B cell (primary cell): ENCODE results near the gene HIC1. TPM values are rescaled to one million over a fixed set of nuclear protein-coding genes. Genes with fewer than 3 reads are reported as not detected.

Experiments
- ATAC-seq: fragments of 200-7000 bp; cut with Tn5 transposase; one replicate; pipeline ENCODE4 v1.10.0; 2021; ENCODE audit warnings: low read depth, mild to moderate bottlenecking, moderate number of reproducible peaks, moderate library complexity
- CTCF ChIA-PET: fragments of 350-600 bp; sonication (Branson Sonifier 250); formaldehyde crosslinking; loops from one replicate; lab custom pipeline; 2021; ENCODE audit warnings: antibody characterized with exemption, inconsistent platforms; lab: Charles Lee
- POLR2A ChIA-PET: fragments of 350-600 bp; sonication (Branson Sonifier 250); formaldehyde crosslinking; loops from one replicate; lab custom pipeline; 2021; ENCODE audit warnings: antibody characterized with exemption; lab: Charles Lee
- DNase-seq: peaks from one replicate; pipeline ENCODE4 v3.0.0; 2013
- H2AFZ ChIP-seq: 2 replicates; pipeline ENCODE4 v1.6.1; 2012; ENCODE audit warnings: mild to moderate bottlenecking, low read depth, low read length; ENCODE audit not compliant: insufficient read depth, poor library complexity, severe bottlenecking
- H3K27ac ChIP-seq, 2 donors: 1 replicate in 1 of 2; 2 replicates in 1 of 2; pipeline ENCODE4 v1.5.1; 2012 to 2013; ENCODE audit warnings: low read length in 2 of 2, mild to moderate bottlenecking in 2 of 2, moderate library complexity in 1 of 2
- H3K27me3 ChIP-seq, 4 experiments: fragments of 200-600 bp in 1 of 4; sonication (generic) in 1 of 4; replicated peaks in 1 of 4; 1 replicate in 2 of 4; 2 replicates in 2 of 4; pipeline versions ENCODE4 v1.6.1 to v1.7.0; 2013 to 2016; ENCODE audit warnings: low read length in 3 of 4, mild to moderate bottlenecking in 2 of 4, mixed read lengths in 1 of 4, moderate library complexity in 1 of 4; ENCODE audit not compliant: insufficient read depth in 4 of 4, control insufficient read depth in 3 of 4; ENCODE audit errors: control extremely low read depth in 1 of 4
- H3K36me3 ChIP-seq, 2 experiments: replicated peaks in 1 of 2; 1 replicate in 1 of 2; 2 replicates in 1 of 2; pipeline versions ENCODE4 v1.6.1 to v1.7.1; 2013; ENCODE audit warnings: low read length in 1 of 2; ENCODE audit not compliant: insufficient read depth in 2 of 2, control insufficient read depth in 1 of 2; ENCODE audit errors: control extremely low read depth in 1 of 2, extremely low read depth in 1 of 2
- H3K4me1 ChIP-seq, 2 donors: fragments of 200-600 bp in 1 of 2; sonication (generic) in 1 of 2; 1 replicate in 1 of 2; 2 replicates in 1 of 2; pipeline versions ENCODE4 v1.5.1 to v1.6.1; 2013 to 2017; ENCODE audit warnings: low read length in 2 of 2; ENCODE audit not compliant: control insufficient read depth in 2 of 2, insufficient read depth in 2 of 2
- H3K4me2 ChIP-seq: replicated peaks from 2 replicates; pipeline ENCODE3; 2012; ENCODE audit warnings: mild to moderate bottlenecking, low read depth, low read length; ENCODE audit not compliant: poor library complexity, severe bottlenecking
- H3K4me3 ChIP-seq, 5 experiments: fragments of 200-600 bp in 1 of 5; sonication (generic) in 1 of 5; 1 replicate in 3 of 5; 2 replicates in 2 of 5; pipeline versions ENCODE4 v1.5.1 to v1.7.0; 2011 to 2016; ENCODE audit warnings: low read length in 4 of 5, mild to moderate bottlenecking in 4 of 5, low read depth in 2 of 5, control low read depth in 1 of 5, moderate library complexity in 1 of 5; ENCODE audit not compliant: insufficient read depth in 1 of 5; ENCODE audit errors: control extremely low read depth in 1 of 5, extremely low read depth in 1 of 5
- H3K79me2 ChIP-seq: fragments of 200-600 bp; sonication (generic); one replicate; pipeline ENCODE4 v1.6.0; 2016; ENCODE audit warnings: low read length; ENCODE audit not compliant: control insufficient read depth, insufficient read depth
- H3K9ac ChIP-seq: fragments of 200-600 bp; sonication (generic); 2 replicates; pipeline ENCODE4 v1.6.1; 2017; ENCODE audit warnings: mild to moderate bottlenecking, low read length, moderate library complexity
- H3K9me3 ChIP-seq, 3 donors: one replicate each; pipeline versions ENCODE4 v1.6.1 to v1.7.1; 2013; ENCODE audit warnings: low read length in 2 of 3; ENCODE audit not compliant: control insufficient read depth in 2 of 3, insufficient read depth in 1 of 3; ENCODE audit errors: control extremely low read depth in 1 of 3
- H4K20me1 ChIP-seq: 2 replicates; pipeline ENCODE4 v1.6.0; 2012; ENCODE audit warnings: mild to moderate bottlenecking, low read length; ENCODE audit not compliant: insufficient read depth, control insufficient read depth, poor library complexity, severe bottlenecking
- H3K27ac Mint-ChIP-seq: one replicate; pipeline ENCODE4 v1.8.0; 2021; ENCODE audit warnings: mixed read lengths
- H3K27me3 Mint-ChIP-seq: one replicate; pipeline ENCODE4 v1.8.0; 2021; ENCODE audit warnings: mixed read lengths
- H3K4me1 Mint-ChIP-seq: one replicate; pipeline ENCODE4 v1.8.0; 2021; ENCODE audit warnings: mixed read lengths
- H3K4me3 Mint-ChIP-seq: one replicate; pipeline ENCODE4 v1.8.0; 2021; ENCODE audit warnings: mixed read lengths
- H3K9me3 Mint-ChIP-seq: one replicate; pipeline ENCODE4 v1.8.0; 2022; ENCODE audit warnings: mixed read lengths; ENCODE audit not compliant: insufficient read depth
- CTCF ChIP-seq: fragments of 200-600 bp; IDR thresholded peaks from one replicate; pipeline ENCODE4 v1.8.0; 2022; ENCODE audit warnings: antibody characterized with exemption, mild to moderate bottlenecking
- EZH2 ChIP-seq: IDR thresholded peaks from 2 replicates; pipeline ENCODE4 v1.6.1; 2012; ENCODE audit warnings: borderline replicate concordance, low read depth, mild to moderate bottlenecking, moderate library complexity, low read length; ENCODE audit not compliant: insufficient read depth, poor library complexity, severe bottlenecking
- WGBS: methylation state at CpG from one replicate; pipeline ENCODE4 v1.1.5; 2013; ENCODE audit warnings: missing lambda C conversion rate; ENCODE audit not compliant: insufficient coverage; 5-methylcytosine and 5-hydroxymethylcytosine counted together
- intact Hi-C: fragments of 100-400 bp; cut with micrococcal nuclease; formaldehyde crosslinking; loops from one replicate; pipeline ENCODE4 v1.10.0; 2022
- polyA plus RNA-seq: library from polyadenylated mRNA; depleted of rRNA; stranded (reverse); fragments of >200 nt; gene quantifications from 2 replicates; pipeline ENCODE4 v1.2.3, GENCODE V29; 2012
- total RNA-seq, 2 donors: library from RNA; stranded (reverse); fragments of 120-200 nt in 1 of 2; gene quantifications; 1 replicate in 1 of 2; 2 replicates in 1 of 2; pipeline versions ENCODE4 v1.2.3 to v1.2.4, GENCODE V29; 2013 to 2022

The HIC1 gene
- total and polyA plus RNA-seq, 2 donors (not counting 1 experiment from before 2014, with no cell fraction given): 0.46 to 1.9 TPM

- no peak overlapping the region for H3K27ac ChIP-seq
- Mint-ChIP-seq H3K4me3 (peak overlapping the region; percentile 82), H3K27ac (no peak overlapping the region), H3K9me3 (no peaks in the 10 kb centered on the region), H3K27me3 (peaks cover 42% of the 10 kb centered on the region), H3K4me1 (peaks cover 24% of the 10 kb centered on the region)
- H4K20me1 ChIP-seq: peaks cover 7% of the 10 kb centered on the region
- POLR2A ChIA-PET: no interaction called here
- intact Hi-C loops: loop anchor here (2.0 kb wide), 1 partner anchor 16 kb away; no protein-coding TSS in a partner anchor
- no peaks in the 10 kb centered on the region for H3K79me2 ChIP-seq
- CTCF ChIA-PET: interaction anchor here (0.6 to 1.7 kb wide), 5 partner anchors 30 to 341 kb away, joined by 3 to 6 read pairs (median 4); partner anchors contain the start of gene HIC1
- TF ChIP-seq EZH2 (no peak), CTCF (no peak)
- no peaks in the 10 kb centered on the region for H3K36me3 ChIP-seq
- peak; percentile 53 for DNase-seq
- H3K4me1 ChIP-seq: peaks cover 38% of the 10 kb centered on the region in 2 donors
- peak overlapping the region; percentile 67 for H3K9ac ChIP-seq
- ATAC-seq: no peak
- peaks cover 0 to 13% (median 0%) of the 10 kb centered on the region in 3 donors for H3K9me3 ChIP-seq
- peaks cover 0 to 59% (median 23%) of the 10 kb centered on the region in 4 experiments for H3K27me3 ChIP-seq
- peak overlapping the region in 4 of 5 experiments; percentile 11 to 68 (median 54) for H3K4me3 ChIP-seq
- 2% methylated on average over 73 of the region's 73 CpGs for WGBS
- H3K4me2 ChIP-seq: peak overlapping the region; percentile 96
- peak overlapping the region; percentile 71 for H2AFZ ChIP-seq
Measured at GRCh38 chr17:2024572-2025219, 30.2 kb upstream of the HIC1 start.

- H3K79me2 ChIP-seq: no peaks in the 10 kb centered on the region
- H2AFZ ChIP-seq: peak within 1 kb of the TSS; percentile 71
- intact Hi-C loops: loop anchor here (2.0 kb wide), 1 partner anchor 16 kb away; no protein-coding TSS in a partner anchor
- peaks cover 0 to 61% (median 23%) of the 10 kb centered on the region in 4 experiments for H3K27me3 ChIP-seq
- H3K27ac Mint-ChIP-seq: no peak within 1 kb of the TSS
- H3K27me3 Mint-ChIP-seq: peaks cover 36% of the 10 kb centered on the region
- ChIA-PET POLR2A (interaction anchor here (0.6 to 0.7 kb wide), 2 partner anchors 13 to 700 kb away, joined by 3 to 4 read pairs; no protein-coding TSS in a partner anchor), CTCF (interaction anchor here (0.6 to 1.7 kb wide), 5 partner anchors 29 to 342 kb away, joined by 3 to 6 read pairs (median 4); partner anchors contain the start of gene HIC1)
- peaks cover 8% of the 10 kb centered on the region for H4K20me1 ChIP-seq
- H3K4me3 Mint-ChIP-seq: peak within 1 kb of the TSS; percentile 85
- TF ChIP-seq CTCF (no peak), EZH2 (peak; percentile 24)
- no peaks in the 10 kb centered on the region for H3K36me3 ChIP-seq
- peaks cover 39 to 40% of the 10 kb centered on the region in 2 donors for H3K4me1 ChIP-seq
- H3K4me1 Mint-ChIP-seq: peaks cover 27% of the 10 kb centered on the region
- H3K9me3 Mint-ChIP-seq: no peaks in the 10 kb centered on the region
- peak within 1 kb of the TSS; percentile 67 for H3K9ac ChIP-seq
- DNase-seq (peak; percentile 78), ATAC-seq (peak; percentile 32)
- H3K4me3 ChIP-seq: peak within 1 kb of the TSS in 4 of 5 experiments; percentile 24 to 68 (median 54)
- under 1% methylated on average over 42 of the region's 47 CpGs for WGBS
- H3K9me3 ChIP-seq: peaks cover 0 to 17% (median 0%) of the 10 kb centered on the region in 3 donors
- peak within 1 kb of the TSS; percentile 96 for H3K4me2 ChIP-seq
- no peak within 1 kb of the TSS for H3K27ac ChIP-seq
Measured at GRCh38 chr17:2025220-2025621, 29.7 kb upstream of the HIC1 start, which contains the start of gene RTN4RL1. Gene RTN4RL1 (minus strand): TSS chr17:2025334. CDS start chr17:2024865, 469 bp downstream.
